ENCODE measurements around the gene NLGN1.
"Not testable (repeated sequence)": the region's sequence is repeated elsewhere in the genome, so short reads cannot be mapped to it uniquely, and the experiment has no call there.

Gene NLGN1

DNA sequence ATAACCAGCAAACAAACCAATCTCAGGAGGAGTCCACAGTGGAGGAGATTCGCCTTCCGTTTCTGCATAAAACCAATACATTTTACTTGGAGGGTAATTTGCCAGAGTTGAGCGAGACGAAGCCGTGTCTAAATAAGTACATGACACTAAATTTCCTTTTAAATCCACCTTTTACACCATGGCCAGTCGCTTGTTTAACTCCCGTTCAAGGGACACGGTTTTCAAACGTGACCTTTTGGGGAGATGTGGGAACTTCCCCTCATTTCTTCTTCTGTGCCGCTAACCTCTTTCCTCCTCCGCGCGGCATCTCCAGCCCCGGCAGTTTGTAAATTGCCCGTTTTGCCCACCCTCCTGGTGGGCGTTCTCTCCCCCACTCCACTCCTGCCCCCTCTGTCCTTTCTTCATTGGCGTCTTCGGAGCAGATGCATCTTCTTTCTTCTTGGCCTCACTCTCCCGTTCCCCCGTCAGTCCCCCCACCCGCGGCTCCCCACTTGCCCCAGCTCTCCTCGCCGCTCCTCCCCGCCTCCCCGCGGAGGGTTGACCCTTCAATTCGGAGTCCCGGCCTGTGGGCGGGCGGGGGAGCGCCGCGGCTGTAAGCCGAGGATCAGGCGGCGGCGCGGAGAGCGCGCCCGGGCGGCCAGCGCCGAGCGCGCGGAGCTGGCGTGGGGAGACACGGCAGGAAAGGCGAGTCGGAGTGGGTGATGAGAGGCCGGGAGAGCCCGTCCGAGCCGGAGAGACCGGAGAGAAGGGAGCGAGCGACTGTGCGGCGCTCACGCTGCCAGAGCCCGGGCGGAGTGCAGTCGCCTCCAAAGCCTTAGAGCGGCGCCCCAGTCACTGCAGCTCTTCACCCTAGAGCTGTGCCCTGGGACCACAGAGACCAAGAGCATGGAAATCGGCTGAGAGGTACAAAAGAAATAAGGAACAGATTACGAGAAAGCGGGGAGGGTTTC, at the start of gene NLGN1:
Gene NLGN1 (plus strand): TSS at position 584 of the 950 bp plus-strand sequence.
- no peak for DNase-seq (ENCODE audit: low read depth in 2 of 2)

DNA sequence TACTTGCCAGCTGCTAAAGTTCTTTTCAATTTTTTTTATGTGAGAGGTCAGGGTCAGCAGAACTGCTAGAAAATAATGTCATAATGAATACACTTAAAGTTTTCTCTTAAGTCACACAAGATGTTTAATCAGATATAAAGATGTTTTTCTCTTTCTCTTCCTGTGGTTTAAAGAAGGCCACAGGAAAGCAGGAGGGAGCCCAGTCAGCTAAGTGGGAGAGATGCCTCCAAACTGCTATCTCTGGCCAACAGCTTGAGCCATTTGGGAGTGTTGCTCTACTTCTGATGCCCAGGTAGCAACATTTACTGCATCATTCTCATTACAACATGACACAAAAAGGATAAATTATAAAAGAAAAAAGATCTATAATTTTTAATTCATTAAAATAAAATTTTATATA, 45.7 kb upstream of the NLGN1 start:
- no peak for DNase-seq (ENCODE audit: low read depth in 2 of 2)

DNA sequence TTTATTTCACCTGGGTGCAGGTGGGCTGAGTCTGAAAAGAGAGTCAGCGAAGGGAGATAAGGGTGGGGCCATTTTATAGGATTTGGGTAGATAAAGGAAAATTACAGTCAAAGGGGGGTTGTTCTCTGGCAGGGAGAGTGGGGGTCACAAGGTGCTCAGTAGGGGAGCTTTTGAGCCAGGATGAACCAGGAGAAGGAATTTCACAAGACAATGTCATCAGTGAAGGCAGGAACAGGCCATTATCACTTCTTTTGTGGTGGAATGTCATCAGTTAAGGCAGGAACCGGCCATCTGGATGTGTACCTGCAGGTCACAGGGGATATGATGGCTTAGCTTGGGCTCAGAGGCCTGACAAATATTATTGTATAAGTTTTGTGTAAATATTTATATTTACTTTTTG, 44.4 kb upstream of the NLGN1 start:
- DNase-seq (ENCODE audit: low read depth in 2 of 2), result not testable (repeated sequence)

DNA sequence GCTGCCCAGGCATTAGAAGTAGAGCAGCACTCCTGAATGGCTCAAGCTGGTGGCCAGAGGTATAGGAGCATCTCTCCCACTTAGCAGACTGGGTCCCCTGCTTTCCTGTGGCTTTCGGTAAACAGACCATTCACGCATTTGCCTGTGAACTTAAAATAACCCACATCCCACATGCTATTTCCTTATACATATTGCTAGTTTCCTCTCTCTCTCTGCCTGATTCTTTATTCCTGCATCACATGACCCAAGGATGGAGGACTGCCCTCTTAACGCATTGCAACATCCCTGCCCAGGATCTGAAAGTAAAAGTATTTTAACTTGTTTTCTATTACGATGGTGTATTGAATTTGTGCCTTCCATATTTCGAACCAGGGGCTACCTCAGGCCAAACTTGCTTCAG, 43.4 kb upstream of the NLGN1 start:
- DNase-seq (ENCODE audit: low read depth in 2 of 2), result no peak

DNA sequence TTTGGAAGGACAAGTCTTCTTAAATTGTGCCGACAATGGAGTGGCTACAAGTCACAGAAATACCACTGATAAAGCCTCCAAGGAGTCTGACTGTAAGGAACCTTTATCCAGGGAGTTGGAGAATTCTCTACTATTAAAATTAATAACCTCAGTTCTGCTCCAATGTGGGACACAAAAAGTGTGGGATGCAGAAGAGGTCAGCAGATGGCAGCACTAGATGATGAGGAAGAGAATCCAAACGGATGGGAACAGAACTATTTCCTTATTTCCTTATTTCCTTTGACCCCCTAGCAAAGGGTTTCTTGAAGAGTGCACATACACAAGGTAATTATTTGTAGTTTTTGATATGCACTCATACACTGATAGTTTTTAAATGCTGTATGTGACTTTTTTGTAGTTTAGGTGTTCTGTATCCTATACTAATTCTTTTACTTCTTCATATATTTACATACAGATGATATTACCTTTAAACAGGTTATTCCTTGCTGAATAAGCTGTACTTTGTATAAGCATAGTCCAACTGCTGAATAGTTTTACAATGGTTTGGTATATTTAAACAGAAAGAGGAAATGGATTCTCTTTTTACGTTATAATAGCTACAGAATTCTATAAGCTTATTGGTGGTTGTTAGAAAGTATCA, 25.6 kb upstream of the NLGN1 start:
- no peak for DNase-seq (ENCODE audit: low read depth in 2 of 2)

DNA sequence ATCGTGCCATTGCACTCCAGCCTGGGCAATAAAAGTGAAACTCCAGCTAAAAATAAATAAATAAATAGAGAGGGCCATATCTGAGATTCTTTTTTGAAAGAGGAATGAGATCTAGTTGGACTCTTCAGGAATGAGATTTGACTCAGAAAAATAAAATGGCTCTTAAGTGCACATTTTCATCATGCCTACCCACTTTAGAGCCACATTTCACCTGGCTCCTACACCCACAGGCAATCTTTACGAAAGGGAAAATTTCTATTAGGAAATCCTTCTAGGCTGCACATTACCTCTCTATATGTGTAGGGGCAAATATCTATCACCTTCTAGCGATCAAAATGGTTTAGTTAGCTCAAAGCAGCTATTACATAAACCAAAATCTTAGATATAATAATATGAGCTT, 16.9 kb upstream of the NLGN1 start:
- no peak for DNase-seq (ENCODE audit: low read depth in 2 of 2)

DNA sequence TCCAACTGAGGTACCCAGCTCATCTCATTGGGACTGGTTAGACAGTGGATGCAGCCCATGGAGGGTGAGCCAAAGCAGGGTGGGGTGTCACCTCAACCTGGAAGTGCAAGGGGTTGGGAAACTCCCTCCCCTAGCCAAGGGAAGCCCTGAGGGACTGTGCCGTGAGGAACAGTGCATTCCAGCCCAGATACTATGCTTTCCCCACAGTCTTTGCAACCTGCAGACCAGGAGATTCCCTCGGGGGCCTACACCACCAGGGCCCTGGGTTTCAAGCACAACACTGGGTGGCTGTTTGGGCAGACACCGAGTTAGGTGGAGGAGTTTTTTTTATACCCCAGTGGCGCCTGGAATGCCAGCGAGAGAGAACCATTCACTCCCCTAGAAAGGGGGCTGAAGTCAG, 15.6 kb upstream of the NLGN1 start:
- not testable (repeated sequence) for DNase-seq (ENCODE audit: low read depth in 2 of 2)

DNA sequence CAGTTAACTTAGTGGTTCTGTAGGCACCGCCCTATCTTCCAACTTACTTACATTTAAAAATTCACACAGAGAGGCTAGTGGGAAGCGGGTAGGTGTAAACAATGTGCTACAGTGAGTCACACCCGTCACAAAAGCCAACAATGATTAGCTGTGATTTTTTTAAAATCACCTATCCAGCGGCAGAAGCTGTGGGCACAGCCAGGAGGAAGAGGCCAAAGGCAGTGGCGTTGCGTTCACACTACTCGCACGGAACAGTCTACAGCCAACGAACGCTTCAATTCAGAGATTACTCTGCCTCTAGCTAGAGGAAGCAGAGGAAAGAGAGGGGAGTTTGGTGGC, 2.5 kb upstream of the NLGN1 start:
- DNase-seq (ENCODE audit: low read depth in 2 of 2), result no peak

DNA sequence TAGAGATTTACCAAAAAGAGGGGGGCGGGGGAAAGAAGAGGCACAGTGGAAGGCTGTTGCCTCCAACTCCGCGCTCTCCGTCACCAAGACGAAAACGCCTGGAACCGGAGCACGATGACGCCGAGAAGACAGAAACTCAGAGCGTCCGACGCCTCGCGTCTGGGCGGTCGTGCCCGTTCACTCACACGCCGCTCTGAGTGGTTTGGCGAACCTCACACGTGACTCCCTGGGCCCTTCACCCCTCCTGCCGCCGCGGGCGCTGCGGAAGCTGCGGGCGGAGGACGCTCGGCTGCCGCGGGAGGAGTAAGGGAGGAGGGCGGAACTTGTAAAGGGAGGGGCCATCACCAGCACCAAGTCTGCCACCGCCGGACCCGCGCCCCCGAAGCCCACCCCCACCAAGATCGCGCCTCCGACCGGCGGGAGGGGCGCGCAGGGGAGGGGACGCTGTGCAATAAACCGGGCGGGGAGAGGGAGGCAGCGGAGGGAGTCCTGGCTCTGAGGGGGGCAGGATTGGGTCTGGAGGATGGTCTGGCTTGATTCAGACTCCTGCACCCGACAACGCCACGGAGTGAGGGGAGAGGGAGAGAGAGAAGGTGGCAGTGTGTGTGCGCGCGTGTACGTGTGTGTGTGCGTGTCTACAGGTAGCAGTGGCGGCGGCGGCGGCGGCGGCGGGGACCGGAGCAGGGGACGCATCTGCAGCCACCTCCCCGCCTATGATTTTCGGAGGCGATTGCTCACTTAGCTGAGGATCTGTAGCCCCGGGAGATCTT, 1.9 kb upstream of the NLGN1 start:
- peak in 1 of 2 donors; percentile 7 for DNase-seq (ENCODE audit: low read depth in 2 of 2)

DNA sequence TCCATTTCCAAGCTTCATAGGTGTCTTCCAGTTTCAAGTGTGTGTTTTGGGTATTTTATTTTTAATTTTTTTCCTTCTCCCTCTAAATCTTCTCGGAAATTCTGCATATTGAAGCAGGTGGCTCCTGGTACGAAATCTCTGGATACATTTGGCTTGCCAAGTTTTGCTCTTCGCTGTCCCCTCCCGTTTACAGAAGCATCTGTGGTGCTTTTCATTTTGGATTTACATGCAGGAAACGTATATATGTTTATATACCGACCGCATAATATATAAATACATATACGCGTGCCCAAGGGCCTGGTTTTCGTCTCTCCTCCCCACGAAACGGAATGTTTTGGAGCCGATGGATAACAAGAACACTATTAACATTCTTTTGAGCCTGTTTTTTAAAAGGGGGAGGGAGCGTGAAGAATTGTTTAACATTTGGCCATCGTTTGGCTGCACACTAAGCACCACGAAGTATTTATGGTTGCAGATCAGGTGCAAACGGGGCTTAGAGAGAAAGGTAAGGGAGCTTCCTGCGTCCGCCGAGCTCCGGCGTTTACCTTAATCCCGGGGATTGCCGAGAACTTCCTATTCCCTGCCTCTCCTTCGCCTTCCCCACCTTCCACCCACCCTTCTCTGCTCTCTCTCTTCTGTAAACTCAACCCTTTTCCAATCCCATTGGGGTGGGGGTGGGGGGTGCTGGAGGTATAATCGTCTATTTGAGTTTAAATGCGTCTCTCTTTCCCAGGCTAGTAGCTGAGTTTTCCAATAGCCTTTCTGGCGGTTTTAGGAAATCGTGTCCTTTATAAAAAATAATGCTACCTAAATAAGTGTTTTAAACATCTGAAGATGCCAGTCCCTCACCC, 1.1 kb upstream of the NLGN1 start:
- no peak for DNase-seq (ENCODE audit: low read depth in 2 of 2)

DNA sequence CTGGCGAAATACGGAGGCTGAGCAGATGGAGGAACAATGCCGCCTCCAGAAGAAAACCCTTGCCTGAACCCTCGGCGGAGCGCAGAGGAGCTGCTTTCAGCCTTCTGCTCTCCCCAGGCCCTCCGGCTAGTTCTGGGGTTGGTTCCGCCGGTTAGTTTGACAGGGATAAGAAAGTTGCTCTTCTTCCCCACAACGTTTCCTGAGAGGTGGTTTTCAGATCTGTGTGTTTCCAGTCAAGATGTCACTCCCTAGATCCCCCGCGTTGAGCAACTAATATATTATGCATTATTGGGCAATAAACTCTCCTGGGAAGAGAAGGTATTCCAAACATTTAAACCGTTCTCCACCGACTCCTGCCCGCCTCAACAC, 551 bp downstream of the NLGN1 start:
- DNase-seq (ENCODE audit: low read depth in 2 of 2), result no peak

DNA sequence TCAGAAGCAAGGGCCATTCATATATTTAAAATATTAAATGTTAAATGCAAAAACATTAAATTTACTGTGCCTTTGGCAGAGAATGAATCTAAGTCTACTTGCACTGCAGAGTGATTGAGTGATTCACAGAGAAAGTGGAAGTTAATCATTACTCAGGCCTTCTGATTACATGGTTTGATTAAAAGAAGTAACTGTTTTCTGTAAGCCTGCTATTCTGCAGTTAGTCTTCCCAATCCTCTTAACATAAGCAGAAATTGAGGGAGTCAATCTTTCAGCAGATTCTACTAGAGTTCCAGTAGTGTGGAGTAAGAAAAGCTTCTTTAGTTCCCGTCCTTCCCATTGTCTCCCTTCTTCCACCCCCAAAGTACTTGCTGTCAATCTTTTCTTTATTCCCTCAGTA, 1.5 kb downstream of the NLGN1 start:
- no peak for DNase-seq (ENCODE audit: low read depth in 2 of 2)

DNA sequence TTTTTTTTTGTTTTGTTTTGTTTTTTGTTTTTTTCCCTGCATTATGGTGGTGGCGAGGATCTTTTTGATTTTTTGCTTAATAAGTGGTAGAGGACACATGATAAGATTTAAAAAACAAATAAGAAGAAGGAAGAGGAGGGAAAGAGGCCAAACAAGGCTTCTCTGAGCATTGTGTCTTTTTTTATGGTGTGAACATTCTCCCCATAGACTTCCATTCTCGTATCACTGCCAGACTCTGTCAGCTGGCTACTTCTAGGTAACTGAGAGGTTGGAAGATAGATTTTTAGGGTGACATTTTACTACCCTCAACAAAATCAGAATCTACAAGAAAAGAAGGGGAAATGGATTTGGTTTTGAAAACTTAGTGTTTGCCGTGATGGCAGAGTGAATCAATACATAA, 3.8 kb downstream of the NLGN1 start:
- DNase-seq (ENCODE audit: low read depth in 2 of 2), result no peak

DNA sequence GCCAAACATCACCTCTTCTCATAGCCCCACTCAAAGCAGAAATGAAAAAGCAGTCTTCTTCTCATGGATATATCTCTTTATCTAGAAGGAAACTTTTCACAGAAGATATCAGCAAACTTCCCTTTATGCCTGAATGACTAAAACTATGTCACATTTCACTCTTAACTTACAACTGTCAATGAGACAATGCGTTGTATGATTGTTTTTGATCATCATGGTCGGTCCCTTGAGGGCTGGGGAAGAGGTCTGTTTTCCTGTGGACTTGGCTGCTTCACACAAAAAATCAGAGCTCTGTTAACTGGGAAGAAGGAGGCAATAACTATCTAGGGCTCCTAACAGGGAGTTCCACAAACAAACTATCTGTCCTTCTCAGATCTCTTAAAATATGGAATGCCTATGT, 5.1 kb downstream of the NLGN1 start:
- DNase-seq (ENCODE audit: low read depth in 2 of 2), result no peak

DNA sequence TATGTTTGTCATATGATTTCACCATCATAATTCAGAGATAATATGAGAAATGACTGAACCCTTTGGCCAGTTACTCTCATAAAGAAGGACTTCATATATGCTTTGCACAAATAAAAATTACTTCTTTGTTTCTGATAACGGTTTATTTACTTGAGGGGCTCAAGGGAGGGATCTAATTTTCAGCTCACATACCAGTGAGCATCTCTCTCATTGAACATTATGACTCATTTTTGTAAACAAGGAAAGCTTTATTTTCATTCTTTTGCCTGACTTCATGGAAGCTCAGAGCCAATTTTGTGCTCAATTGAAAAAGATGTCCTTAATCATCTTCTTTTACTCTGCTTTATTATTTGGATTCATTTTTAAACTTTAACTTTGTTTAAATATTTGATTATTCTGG, 5.8 kb downstream of the NLGN1 start:
- no peak for DNase-seq (ENCODE audit: low read depth in 2 of 2)

DNA sequence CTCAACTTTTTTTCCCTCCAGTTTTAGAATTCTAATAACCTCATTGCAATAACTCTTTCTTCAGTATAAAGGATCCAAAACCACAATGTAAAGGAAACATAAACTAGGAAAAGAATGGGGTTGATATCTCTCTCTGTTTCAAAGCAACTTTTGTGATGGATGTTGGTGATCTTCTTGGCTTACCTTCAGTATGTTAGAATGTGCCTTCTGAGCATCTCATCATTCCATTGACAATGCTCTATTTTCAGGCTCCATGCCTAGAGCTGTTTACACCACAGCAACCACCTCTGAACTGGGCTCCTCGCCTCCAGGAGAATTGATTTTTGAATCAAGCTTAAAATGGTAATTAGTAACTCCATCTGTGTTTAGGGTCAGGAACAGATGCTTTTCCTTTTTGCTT, 6.6 kb downstream of the NLGN1 start:
- no peak for DNase-seq (ENCODE audit: low read depth in 2 of 2)

DNA sequence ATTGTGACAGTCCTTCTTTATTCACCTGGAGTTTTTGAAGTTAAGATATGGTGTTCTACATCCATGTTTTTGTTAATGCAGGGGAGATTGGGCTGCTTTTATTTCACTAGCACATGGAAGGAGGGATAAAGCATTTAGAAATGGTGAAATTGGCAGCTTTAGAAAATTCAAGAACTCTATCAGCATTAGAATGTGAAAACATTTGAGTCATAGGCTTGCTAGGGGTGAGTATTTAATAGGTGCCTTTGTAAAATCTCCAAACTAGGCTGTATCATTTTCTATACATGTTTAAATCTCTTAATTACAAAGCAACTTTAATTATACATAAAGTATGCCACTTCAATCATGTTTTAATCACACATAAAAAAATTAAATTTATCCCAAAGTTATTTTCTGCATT, 12.9 kb downstream of the NLGN1 start:
- no peak for DNase-seq (ENCODE audit: low read depth in 2 of 2)

DNA sequence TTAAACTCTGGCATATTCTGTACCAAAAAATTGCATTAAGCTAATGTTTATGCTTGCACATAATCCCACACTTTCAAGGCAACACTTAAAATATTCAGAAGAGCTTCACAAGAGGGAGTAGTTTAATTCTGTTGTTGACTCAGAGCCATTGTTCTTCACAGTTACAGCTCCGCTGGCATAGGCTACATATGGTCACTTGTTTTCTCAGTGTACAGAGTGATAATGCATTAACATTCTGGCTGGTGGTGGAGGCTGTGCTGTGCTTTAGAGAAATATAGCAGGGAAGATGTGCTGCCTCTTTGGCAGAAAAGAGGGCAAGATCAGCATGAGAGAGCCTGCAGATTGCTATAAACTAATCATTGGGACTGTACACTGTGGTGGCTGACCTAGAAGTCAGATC, 13.3 kb downstream of the NLGN1 start:
- no peak for DNase-seq (ENCODE audit: low read depth in 2 of 2)

DNA sequence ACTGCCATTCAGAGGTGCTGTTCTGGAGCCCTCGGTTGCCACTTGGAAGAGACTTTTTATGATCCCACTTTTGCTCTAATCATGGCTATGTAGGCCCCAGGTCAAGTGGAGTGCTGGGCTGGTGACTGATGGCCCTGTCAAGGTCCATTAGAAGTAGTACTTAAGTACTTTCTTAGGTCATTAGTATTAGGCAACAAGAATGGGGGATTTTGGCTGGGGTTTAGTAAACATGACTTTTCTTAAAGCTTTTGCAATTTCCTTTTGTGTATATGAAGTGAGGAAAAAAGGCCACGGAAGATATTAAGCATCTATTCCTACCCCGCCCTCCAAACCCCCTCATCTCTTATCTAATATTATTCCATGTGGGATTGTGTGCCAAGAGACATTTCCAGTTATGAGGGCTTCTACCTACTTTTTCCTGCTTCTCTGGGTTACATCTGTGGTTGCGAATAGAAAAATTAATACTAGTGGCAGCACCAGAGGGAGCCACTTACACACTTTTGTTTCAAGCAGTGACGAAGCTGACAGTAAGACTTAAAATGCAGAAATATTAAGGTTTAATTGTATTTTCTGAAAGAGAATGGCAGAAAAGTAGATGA, 13.9 kb downstream of the NLGN1 start:
- no peak for DNase-seq (ENCODE audit: low read depth in 2 of 2)

DNA sequence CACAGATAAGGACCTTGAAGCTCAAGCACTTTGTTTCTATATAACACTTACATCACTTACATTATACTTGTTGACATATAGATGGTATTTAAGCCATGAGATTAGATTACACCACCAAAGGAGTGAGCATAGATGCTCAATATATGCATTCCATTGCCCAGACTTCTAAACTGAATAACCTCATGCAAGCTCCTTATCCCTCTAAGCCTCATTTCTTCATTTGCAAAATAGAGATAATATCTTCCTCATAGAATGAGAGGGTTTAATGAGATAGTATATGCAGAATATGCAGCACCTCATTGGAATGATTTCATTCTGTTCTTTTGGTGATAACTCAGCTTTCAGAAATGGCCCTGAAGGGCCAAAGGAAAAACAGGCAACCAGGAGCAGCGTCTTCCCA, 18.5 kb downstream of the NLGN1 start:
- no peak for DNase-seq (ENCODE audit: low read depth in 2 of 2)

DNA sequence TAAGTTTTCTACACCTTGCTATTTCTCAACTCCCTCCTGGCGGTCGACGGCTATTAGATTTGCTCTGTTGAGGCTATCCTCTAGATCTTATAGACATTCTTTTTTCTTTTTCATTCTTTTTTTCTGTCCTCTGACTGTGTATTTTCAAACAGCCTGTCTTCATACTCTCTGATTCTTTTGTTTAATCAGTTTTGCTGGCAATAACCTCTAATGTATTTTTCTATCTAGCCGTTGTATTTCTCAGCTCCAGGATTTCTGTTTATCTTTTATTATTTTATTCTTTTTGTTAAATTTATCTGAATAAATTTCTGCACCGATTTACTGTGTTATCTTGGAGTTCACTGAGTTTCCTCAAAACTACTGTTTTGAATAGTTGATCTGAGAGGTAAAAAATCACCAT, 31.5 kb downstream of the NLGN1 start:
- no peak for DNase-seq (ENCODE audit: low read depth in 2 of 2)

All from stimulated activated CD8-positive, alpha-beta memory T cell treated with anti-CD3 and anti-CD28 coated beads, Interleukin-15, amount 100 ng/mL, for 4 hours (primary cell).